Measurements from ENCODE around the gene OPCML. TPM values are rescaled to one million over a fixed set of nuclear protein-coding genes. Genes with fewer than 3 reads are reported as not detected.

Gene OPCML
- total RNA-seq, 5 donors from 2014 or later (not counting 1 experiment from before 2014, with no cell fraction given) = not detected

- Histone ChIP-seq H3K4me3 (ENCODE audit: control insufficient read depth in 1 of 2, extremely low read depth in 1 of 2, low read length in 1 of 2) (no peak overlapping the region), H3K9me3 (no peaks in the 10 kb centered on the region), H3K27ac (ENCODE audit: low read length) (no peak overlapping the region), H3K4me1 (ENCODE audit: control insufficient read depth in 1 of 2, extremely low read depth in 1 of 2, insufficient read depth in 2 of 2, low read length in 2 of 2) (no peaks in the 10 kb centered on the region), H3K36me3 (ENCODE audit: control insufficient read depth in 2 of 2, extremely low read depth in 1 of 2, insufficient read depth in 1 of 2, low read length in 1 of 2) (no peaks in the 10 kb centered on the region), H3K27me3 (replicated peaks in 1 of 2; ENCODE audit: control insufficient read depth in 2 of 2, extremely low read depth in 1 of 2, insufficient read depth in 2 of 2, low read length in 1 of 2) (peaks cover 0 to 12% of the 10 kb centered on the region in 2 experiments)
- Mint-ChIP-seq H3K9me3 (peaks cover 0 to 13% (median 0%) of the 10 kb centered on the region in 3 donors), H3K4me3 (no peak overlapping the region), H3K27ac (no peak overlapping the region), H3K36me3 (no peaks in the 10 kb centered on the region), H3K4me1 (peaks cover 0 to 2% (median 2%) of the 10 kb centered on the region in 3 donors), H3K27me3 (peaks cover 9 to 18% of the 10 kb centered on the region in 2 donors)
- no peak for ATAC-seq (replicated peaks in 1 of 4)
- POLR2A ChIA-PET = no interaction called here
- 100% methylated on average over 1 of the region's 1 CpG for WGBS (ENCODE audit: insufficient coverage)
- CTCF ChIA-PET = interaction anchor here in 1 of 2 donors (0.6 kb wide), 1 partner anchor 219 kb away, joined by 3 read pairs; no protein-coding TSS in a partner anchor
- DNase-seq = no peak
Measured at GRCh38 chr11:132948252-132948651, 584.0 kb downstream of the OPCML start.

DNA sequence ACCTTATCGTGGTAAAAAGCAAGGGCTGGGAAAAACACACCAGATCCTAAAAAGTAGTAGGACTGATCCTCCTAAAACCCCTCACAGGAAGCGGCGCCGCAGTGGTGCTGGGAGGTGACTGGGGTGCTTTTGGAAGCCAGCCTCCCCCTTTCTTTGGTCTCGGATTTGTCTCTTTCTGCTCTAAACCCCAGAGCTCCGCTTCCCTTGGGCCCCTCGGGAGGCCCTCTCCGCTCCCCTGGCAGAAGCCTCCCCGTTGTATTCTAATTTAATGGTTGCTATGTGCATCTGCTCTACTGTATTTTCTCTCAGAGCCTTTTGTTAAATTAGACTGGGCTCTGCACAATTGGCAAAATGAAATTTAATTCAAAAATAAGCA, 587.7 kb downstream of the OPCML start:
- no peak for DNase-seq
- CTCF ChIA-PET = no interaction called here
- no CpG with 5 or more reads among the region's 9 CpGs for WGBS (ENCODE audit: insufficient coverage)

GRCh38 chr11:132943706-132944568, 588.4 kb downstream of the OPCML start:
- peaks cover 0 to 2% (median 0%) of the 10 kb centered on the region in 3 donors for H3K9me3 Mint-ChIP-seq
- Histone ChIP-seq H3K4me3 (ENCODE audit: control insufficient read depth in 1 of 2, extremely low read depth in 1 of 2, low read length in 1 of 2) (no peak overlapping the region), H3K27me3 (replicated peaks in 1 of 2; ENCODE audit: control insufficient read depth in 2 of 2, extremely low read depth in 1 of 2, insufficient read depth in 2 of 2, low read length in 1 of 2) (peaks cover 10 to 27% of the 10 kb centered on the region in 2 experiments), H3K4me1 (ENCODE audit: control insufficient read depth in 1 of 2, extremely low read depth in 1 of 2, insufficient read depth in 2 of 2, low read length in 2 of 2) (no peaks in the 10 kb centered on the region), H3K27ac (ENCODE audit: low read length) (no peak overlapping the region), H3K36me3 (ENCODE audit: control insufficient read depth in 2 of 2, extremely low read depth in 1 of 2, insufficient read depth in 1 of 2, low read length in 1 of 2) (no peaks in the 10 kb centered on the region), H3K9me3 (no peaks in the 10 kb centered on the region)
- ChIA-PET POLR2A (no interaction called here), CTCF (no interaction called here)
- H3K27ac Mint-ChIP-seq = no peak overlapping the region
- ATAC-seq (replicated peaks in 1 of 4) = no peak
- H3K4me1 Mint-ChIP-seq = peaks cover 0 to 3% (median 2%) of the 10 kb centered on the region in 3 donors
- no peaks in the 10 kb centered on the region for H3K36me3 Mint-ChIP-seq
- H3K27me3 Mint-ChIP-seq = peaks cover 18 to 42% of the 10 kb centered on the region in 2 donors
- DNase-seq = no peak
- H3K4me3 Mint-ChIP-seq = no peak overlapping the region
- WGBS (ENCODE audit: insufficient coverage) = 5% methylated on average over 85 of the region's 104 CpGs

More for the DNA sequence above, 587.7 kb downstream of the OPCML start:
- peaks cover 0 to 5% (median 0%) of the 10 kb centered on the region in 3 donors for H3K9me3 Mint-ChIP-seq
- H3K36me3 Mint-ChIP-seq = no peaks in the 10 kb centered on the region
- H3K4me3 Mint-ChIP-seq = no peak overlapping the region
- Histone ChIP-seq H3K4me3 (ENCODE audit: control insufficient read depth in 1 of 2, extremely low read depth in 1 of 2, low read length in 1 of 2) (no peak overlapping the region), H3K36me3 (ENCODE audit: control insufficient read depth in 2 of 2, extremely low read depth in 1 of 2, insufficient read depth in 1 of 2, low read length in 1 of 2) (no peaks in the 10 kb centered on the region), H3K27ac (ENCODE audit: low read length) (no peak overlapping the region), H3K9me3 (no peaks in the 10 kb centered on the region), H3K4me1 (ENCODE audit: control insufficient read depth in 1 of 2, extremely low read depth in 1 of 2, insufficient read depth in 2 of 2, low read length in 2 of 2) (no peaks in the 10 kb centered on the region), H3K27me3 (replicated peaks in 1 of 2; ENCODE audit: control insufficient read depth in 2 of 2, extremely low read depth in 1 of 2, insufficient read depth in 2 of 2, low read length in 1 of 2) (peaks cover 10 to 27% of the 10 kb centered on the region in 2 experiments)
- H3K27ac Mint-ChIP-seq = no peak overlapping the region
- ATAC-seq (replicated peaks in 1 of 4) = no peak
- POLR2A ChIA-PET = no interaction called here
- H3K4me1 Mint-ChIP-seq = peaks cover 0 to 3% (median 2%) of the 10 kb centered on the region in 3 donors
- H3K27me3 Mint-ChIP-seq = peaks cover 18 to 42% of the 10 kb centered on the region in 2 donors

DNA sequence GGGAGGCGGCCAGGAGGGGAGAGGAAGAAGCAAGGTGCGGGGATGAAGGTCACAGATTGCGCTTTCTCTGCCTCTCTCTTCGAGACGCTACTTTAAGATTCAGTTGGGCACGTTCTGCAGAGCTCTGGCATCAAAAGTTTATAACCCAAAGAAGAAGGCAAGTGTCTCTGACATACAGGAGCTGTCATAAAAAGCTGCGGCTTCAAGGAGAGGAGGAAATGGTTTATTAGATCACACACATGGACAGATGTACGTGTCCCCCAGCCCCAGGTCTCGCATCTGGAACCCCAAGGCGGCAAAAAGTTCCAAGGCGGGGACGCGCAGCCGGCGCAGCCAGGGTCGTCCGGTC, 589.0 kb downstream of the OPCML start:
- POLR2A ChIA-PET = no interaction called here
- H3K4me1 Mint-ChIP-seq = peaks cover 0 to 3% (median 2%) of the 10 kb centered on the region in 3 donors
- Histone ChIP-seq H3K4me1 (ENCODE audit: control insufficient read depth in 1 of 2, extremely low read depth in 1 of 2, insufficient read depth in 2 of 2, low read length in 2 of 2) (no peaks in the 10 kb centered on the region), H3K27ac (ENCODE audit: low read length) (no peak overlapping the region), H3K36me3 (ENCODE audit: control insufficient read depth in 2 of 2, extremely low read depth in 1 of 2, insufficient read depth in 1 of 2, low read length in 1 of 2) (no peaks in the 10 kb centered on the region), H3K27me3 (replicated peaks in 1 of 2; ENCODE audit: control insufficient read depth in 2 of 2, extremely low read depth in 1 of 2, insufficient read depth in 2 of 2, low read length in 1 of 2) (peaks cover 10 to 27% of the 10 kb centered on the region in 2 experiments), H3K9me3 (no peaks in the 10 kb centered on the region), H3K4me3 (ENCODE audit: control insufficient read depth in 1 of 2, extremely low read depth in 1 of 2, low read length in 1 of 2) (no peak overlapping the region)
- no peak overlapping the region for H3K4me3 Mint-ChIP-seq
- peaks cover 18 to 42% of the 10 kb centered on the region in 2 donors for H3K27me3 Mint-ChIP-seq
- H3K36me3 Mint-ChIP-seq = no peaks in the 10 kb centered on the region
- ATAC-seq (replicated peaks in 1 of 4) = no peak
- H3K9me3 Mint-ChIP-seq = no peaks in the 10 kb centered on the region
- no peak for DNase-seq
- CTCF ChIA-PET = no interaction called here
- 6% methylated on average over 17 of the region's 17 CpGs for WGBS (ENCODE audit: insufficient coverage)
- H3K27ac Mint-ChIP-seq = no peak overlapping the region

DNA sequence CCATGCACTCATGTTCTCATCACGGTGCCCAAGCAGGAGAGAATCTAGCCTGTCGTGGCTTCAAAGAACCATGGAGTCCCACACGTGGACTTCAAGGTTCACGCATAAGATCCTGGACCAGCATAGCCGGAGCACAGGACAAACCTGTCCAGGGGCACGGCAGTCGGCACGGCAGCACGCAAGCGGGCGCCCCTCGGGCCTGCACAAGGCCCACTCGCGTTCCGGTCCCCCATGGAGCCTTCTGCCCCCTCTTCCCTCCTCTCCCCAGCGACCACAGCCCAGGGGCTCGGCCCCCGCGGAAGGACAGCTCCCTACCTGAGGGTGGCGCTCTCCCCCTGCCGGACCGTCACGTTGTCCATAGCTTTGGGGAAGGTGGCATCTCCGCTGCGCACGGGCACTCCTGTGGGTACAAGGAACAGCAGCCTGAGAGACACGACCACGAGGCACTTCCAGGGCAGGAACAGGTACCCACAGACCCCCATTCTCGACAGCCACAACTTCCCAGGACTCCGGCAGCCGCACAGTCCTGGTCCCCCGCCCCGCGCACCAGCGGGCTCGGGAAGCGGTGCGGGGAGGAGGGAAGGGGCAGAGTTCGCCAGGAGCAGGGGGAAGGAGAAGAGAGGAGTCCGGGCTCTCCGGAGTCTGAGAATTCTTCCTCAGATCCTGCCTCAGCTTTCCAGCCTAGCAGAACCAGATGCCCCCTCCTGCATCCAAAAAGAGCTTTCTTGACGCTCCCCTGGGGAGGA, 589.5 kb downstream of the OPCML start:
- peaks cover 0 to 3% (median 2%) of the 10 kb centered on the region in 3 donors for H3K4me1 Mint-ChIP-seq
- 46% methylated on average over 9 of the region's 42 CpGs for WGBS (ENCODE audit: insufficient coverage)
- peaks cover 10 to 23% of the 10 kb centered on the region in 2 experiments for H3K27me3 ChIP-seq (replicated peaks in 1 of 2; ENCODE audit: control insufficient read depth in 2 of 2, extremely low read depth in 1 of 2, insufficient read depth in 2 of 2, low read length in 1 of 2)
- H3K27ac Mint-ChIP-seq = no peak overlapping the region
- no peak overlapping the region for H3K4me3 Mint-ChIP-seq
- no peak overlapping the region for H3K4me3 ChIP-seq (ENCODE audit: control insufficient read depth in 1 of 2, extremely low read depth in 1 of 2, low read length in 1 of 2)
- peaks cover 18 to 42% of the 10 kb centered on the region in 2 donors for H3K27me3 Mint-ChIP-seq
- no peaks in the 10 kb centered on the region for H3K36me3 Mint-ChIP-seq
- H3K9me3 Mint-ChIP-seq = no peaks in the 10 kb centered on the region
- POLR2A ChIA-PET = interaction anchor here in 1 of 2 donors (0.5 kb wide), 1 partner anchor 84 kb away, joined by 5 read pairs; no protein-coding TSS in a partner anchor
- DNase-seq (no peak), ATAC-seq (replicated peaks in 1 of 4) (no peak)
- no peaks in the 10 kb centered on the region for H3K9me3 ChIP-seq
- H3K4me1 ChIP-seq (ENCODE audit: control insufficient read depth in 1 of 2, extremely low read depth in 1 of 2, insufficient read depth in 2 of 2, low read length in 2 of 2) = no peaks in the 10 kb centered on the region
- H3K36me3 ChIP-seq (ENCODE audit: control insufficient read depth in 2 of 2, extremely low read depth in 1 of 2, insufficient read depth in 1 of 2, low read length in 1 of 2) = no peaks in the 10 kb centered on the region
- H3K27ac ChIP-seq (ENCODE audit: low read length) = no peak overlapping the region
- CTCF ChIA-PET = no interaction called here

DNA sequence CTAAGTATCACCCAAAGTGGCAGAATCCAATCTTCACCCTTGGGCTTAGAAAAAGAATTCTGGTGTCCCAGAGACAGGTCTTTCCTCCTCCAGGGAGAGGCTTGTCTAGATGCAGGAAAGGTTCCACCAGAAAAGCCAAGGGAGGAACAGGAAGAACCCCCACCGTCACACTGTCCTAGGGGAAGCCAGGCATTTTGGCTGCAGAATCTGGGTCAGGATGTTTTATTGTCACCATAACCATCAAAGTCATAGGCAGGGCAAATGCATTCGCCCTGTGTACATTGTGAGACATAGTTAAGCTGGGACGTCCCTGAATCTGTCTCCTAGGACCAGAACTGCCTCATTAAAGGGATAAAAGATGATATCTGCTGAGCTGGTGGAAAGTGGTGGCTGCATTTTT, 590.5 kb downstream of the OPCML start:
- ChIA-PET POLR2A (no interaction called here), CTCF (interaction anchor here (1.0 to 3.1 kb wide), 4 partner anchors 25 to 662 kb away, joined by 3 to 12 read pairs (median 6); no protein-coding TSS in a partner anchor)
- Mint-ChIP-seq H3K4me3 (no peak overlapping the region), H3K27me3 (peaks cover 18 to 42% of the 10 kb centered on the region in 2 donors), H3K36me3 (no peaks in the 10 kb centered on the region), H3K9me3 (no peaks in the 10 kb centered on the region), H3K4me1 (peaks cover 0 to 3% (median 2%) of the 10 kb centered on the region in 3 donors), H3K27ac (no peak overlapping the region)
- Histone ChIP-seq H3K9me3 (no peaks in the 10 kb centered on the region), H3K36me3 (ENCODE audit: control insufficient read depth in 2 of 2, extremely low read depth in 1 of 2, insufficient read depth in 1 of 2, low read length in 1 of 2) (no peaks in the 10 kb centered on the region), H3K27ac (ENCODE audit: low read length) (no peak overlapping the region), H3K4me3 (ENCODE audit: control insufficient read depth in 1 of 2, extremely low read depth in 1 of 2, low read length in 1 of 2) (no peak overlapping the region), H3K27me3 (replicated peaks in 1 of 2; ENCODE audit: control insufficient read depth in 2 of 2, extremely low read depth in 1 of 2, insufficient read depth in 2 of 2, low read length in 1 of 2) (peaks cover 10 to 23% of the 10 kb centered on the region in 2 experiments), H3K4me1 (ENCODE audit: control insufficient read depth in 1 of 2, extremely low read depth in 1 of 2, insufficient read depth in 2 of 2, low read length in 2 of 2) (no peaks in the 10 kb centered on the region)
- DNase-seq (no peak), ATAC-seq (replicated peaks in 1 of 4) (no peak)
- WGBS (ENCODE audit: insufficient coverage) = 60% methylated on average over 1 of the region's 3 CpGs
